A673 (cell line): ENCODE results near the gene BCL7A. TPM values are rescaled to one million over a fixed set of nuclear protein-coding genes. Genes with fewer than 3 reads are reported as not detected.

Source experiments
- BruUV-seq: library from RNA; stranded (reverse); fragments of 400-500 nt; replicated peaks from 2 replicates; lab custom pipeline; 2021; lab: Mats Ljungman, UMichigan
- CTCF ChIA-PET: fragments of 300-600 bp; sonication (Branson Sonifier 250); formaldehyde crosslinking; loops from one replicate; lab custom pipeline; 2022; ENCODE audit warnings: antibody characterized with exemption; lab: Charles Lee
- POLR2A ChIA-PET: fragments of 300-600 bp; sonication (Branson Sonifier 250); formaldehyde crosslinking; loops from one replicate; lab custom pipeline; 2022; ENCODE audit warnings: antibody characterized with exemption; ENCODE audit not compliant: low non-redundant PET; lab: Charles Lee
- DNase-seq: peaks from one replicate; pipeline ENCODE4 v3.0.0-alpha.2; 2015; ENCODE audit warnings: low spot score
- H3K27ac ChIP-seq: fragments of 200-600 bp; sonication (generic); 2 replicates; pipeline ENCODE4 v1.5.1; 2016; ENCODE audit warnings: mixed run types, low read depth, mild to moderate bottlenecking, mixed read lengths, antibody characterized with exemption, low read length; ENCODE audit not compliant: poor library complexity, severe bottlenecking
- H3K27me3 ChIP-seq: fragments of 200-600 bp; sonication (generic); replicated peaks from 2 replicates; pipeline ENCODE4 v1.6.1; 2017; ENCODE audit warnings: mixed run types, low read depth, mild to moderate bottlenecking, mixed read lengths, antibody characterized with exemption, low read length; ENCODE audit not compliant: insufficient read depth, poor library complexity
- H3K36me3 ChIP-seq: fragments of 200-600 bp; sonication (generic); 2 replicates; pipeline ENCODE4 v1.6.1; 2016; ENCODE audit warnings: mixed run types, mild to moderate bottlenecking, mixed read lengths, antibody characterized with exemption, low read length; ENCODE audit not compliant: insufficient read depth, poor library complexity, severe bottlenecking
- H3K4me1 ChIP-seq: fragments of 200-600 bp; sonication (generic); 2 replicates; pipeline ENCODE4 v1.6.1; 2017; ENCODE audit warnings: mixed run types, mild to moderate bottlenecking, mixed read lengths, antibody characterized with exemption, low read length; ENCODE audit not compliant: insufficient read depth, poor library complexity, severe bottlenecking
- H3K4me3 ChIP-seq: fragments of 200-600 bp; sonication (generic); 2 replicates; pipeline ENCODE4 v1.5.1; 2016; ENCODE audit warnings: low read depth, mixed run types, mild to moderate bottlenecking, mixed read lengths, low read length; ENCODE audit not compliant: poor library complexity, severe bottlenecking
- H3K9me3 ChIP-seq: fragments of 200-600 bp; sonication (generic); 2 replicates; pipeline ENCODE4 v1.6.1; 2016; ENCODE audit warnings: mixed run types, low read depth, mild to moderate bottlenecking, mixed read lengths, antibody characterized with exemption, low read length; ENCODE audit not compliant: poor library complexity, severe bottlenecking
- EZH2 ChIP-seq: fragments of 200-600 bp; sonication (generic); IDR thresholded peaks from 2 replicates; pipeline ENCODE4 v1.6.1; 2017; ENCODE audit warnings: borderline replicate concordance, low read depth, mild to moderate bottlenecking, mixed read lengths, antibody characterized with exemption, low read length; ENCODE audit not compliant: poor library complexity, severe bottlenecking
- intact Hi-C: fragments of 100-400 bp; cut with micrococcal nuclease; formaldehyde crosslinking; loops from one replicate; pipeline ENCODE4 v1.10.0; 2022; ENCODE audit not compliant: unreplicated experiment
- total RNA-seq: library from RNA; stranded (reverse); gene quantifications from 2 replicates; pipeline ENCODE4 v1.2.3, GENCODE V29; 2021
- TF ChIP-seq, protein P1 (sequence below): fragments of 300-800, 200-600 bp; sonication (generic); conservative IDR thresholded peaks from 2 replicates; pipeline ENCODE4 v1.5.1; 2017; ENCODE audit warnings: low read depth, mild to moderate bottlenecking, antibody characterized with exemption, low read length, moderate library complexity, mixed read lengths

The BCL7A gene
- total RNA-seq, 1 experiment from 2014 or later, result 40.7 TPM

DNA sequence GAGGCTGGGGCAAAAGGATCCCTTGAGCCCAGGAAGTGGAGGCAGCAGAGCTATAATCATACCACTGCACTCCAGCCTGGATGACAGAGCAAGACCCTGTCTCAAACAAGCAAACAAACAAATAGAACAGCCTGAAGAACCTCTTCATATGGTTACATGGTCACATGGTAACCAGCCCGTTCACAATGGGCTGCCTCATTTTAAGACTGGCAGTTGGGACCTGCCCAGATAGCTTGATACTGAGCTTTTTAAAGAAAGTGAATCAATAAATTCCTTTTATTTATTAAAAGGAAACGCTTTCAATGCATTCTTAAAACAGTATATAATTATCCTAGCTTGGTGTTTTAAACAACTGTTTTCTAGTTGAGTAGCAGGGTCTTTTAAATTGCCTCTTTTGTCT, 67.4 kb downstream of the BCL7A start:
- Histone ChIP-seq H3K27ac (no peak overlapping the region), H3K4me3 (no peak overlapping the region), H3K36me3 (no peaks in the 10 kb centered on the region), H3K4me1 (no peaks in the 10 kb centered on the region), H3K27me3 (no peaks in the 10 kb centered on the region), H3K9me3 (no peaks in the 10 kb centered on the region)
- intact Hi-C loops, result no loop called here
- ChIA-PET POLR2A (no interaction called here), CTCF (no interaction called here)
- no peak for DNase-seq
- TF ChIP-seq EZH2, result no peak
- TF ChIP-seq, protein P1, sequence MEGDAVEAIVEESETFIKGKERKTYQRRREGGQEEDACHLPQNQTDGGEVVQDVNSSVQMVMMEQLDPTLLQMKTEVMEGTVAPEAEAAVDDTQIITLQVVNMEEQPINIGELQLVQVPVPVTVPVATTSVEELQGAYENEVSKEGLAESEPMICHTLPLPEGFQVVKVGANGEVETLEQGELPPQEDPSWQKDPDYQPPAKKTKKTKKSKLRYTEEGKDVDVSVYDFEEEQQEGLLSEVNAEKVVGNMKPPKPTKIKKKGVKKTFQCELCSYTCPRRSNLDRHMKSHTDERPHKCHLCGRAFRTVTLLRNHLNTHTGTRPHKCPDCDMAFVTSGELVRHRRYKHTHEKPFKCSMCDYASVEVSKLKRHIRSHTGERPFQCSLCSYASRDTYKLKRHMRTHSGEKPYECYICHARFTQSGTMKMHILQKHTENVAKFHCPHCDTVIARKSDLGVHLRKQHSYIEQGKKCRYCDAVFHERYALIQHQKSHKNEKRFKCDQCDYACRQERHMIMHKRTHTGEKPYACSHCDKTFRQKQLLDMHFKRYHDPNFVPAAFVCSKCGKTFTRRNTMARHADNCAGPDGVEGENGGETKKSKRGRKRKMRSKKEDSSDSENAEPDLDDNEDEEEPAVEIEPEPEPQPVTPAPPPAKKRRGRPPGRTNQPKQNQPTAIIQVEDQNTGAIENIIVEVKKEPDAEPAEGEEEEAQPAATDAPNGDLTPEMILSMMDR, result no peak
- no TSS peak for BruUV-seq

DNA sequence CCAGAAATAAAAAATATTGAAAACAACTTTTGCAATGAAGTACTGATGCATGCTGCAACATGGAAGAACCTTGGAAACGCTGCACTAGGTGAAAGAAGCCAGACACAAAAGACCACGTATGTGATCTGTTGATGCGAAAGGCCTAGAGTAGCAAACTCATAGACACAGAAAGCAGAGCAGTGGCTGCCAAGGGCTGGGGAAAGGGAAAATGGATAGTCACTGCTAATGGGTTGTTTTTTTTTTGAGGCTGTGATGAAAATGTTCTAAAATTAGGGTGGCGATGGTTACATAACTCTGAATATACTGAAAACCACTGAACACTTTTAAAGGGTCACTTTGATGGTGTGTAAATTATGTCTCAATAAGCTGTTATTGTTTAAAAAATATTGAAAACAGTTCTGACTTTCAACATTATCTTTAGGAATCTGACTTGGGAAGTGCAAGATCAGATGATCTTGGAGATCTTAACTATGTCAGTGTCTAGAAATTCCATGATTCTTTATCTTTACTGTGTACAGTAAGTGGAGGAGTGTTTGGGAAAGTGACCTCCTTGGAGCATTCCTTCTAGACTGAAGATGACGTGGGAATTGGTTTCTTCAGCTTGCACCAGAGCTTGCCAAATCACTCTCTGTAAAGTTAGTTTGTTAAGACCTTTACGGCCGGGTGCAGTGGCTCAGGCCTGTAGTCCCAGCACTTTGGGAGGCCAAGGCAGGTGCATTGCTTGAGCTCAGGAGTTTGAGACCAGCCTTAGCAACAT, 69.3 kb downstream of the BCL7A start:
- CTCF ChIA-PET, result no interaction called here
- POLR2A ChIA-PET, result no interaction called here
- intact Hi-C loops, result no loop called here
- no peaks in the 10 kb centered on the region for H3K9me3 ChIP-seq
- TF ChIP-seq, protein P1, result no peak
- TF ChIP-seq EZH2, result no peak
- DNase-seq, result no peak
- no TSS peak for BruUV-seq
- no peaks in the 10 kb centered on the region for H3K27me3 ChIP-seq
- no peaks in the 10 kb centered on the region for H3K36me3 ChIP-seq
- H3K4me3 ChIP-seq, result no peak overlapping the region
- no peak overlapping the region for H3K27ac ChIP-seq
- H3K4me1 ChIP-seq, result no peaks in the 10 kb centered on the region

DNA sequence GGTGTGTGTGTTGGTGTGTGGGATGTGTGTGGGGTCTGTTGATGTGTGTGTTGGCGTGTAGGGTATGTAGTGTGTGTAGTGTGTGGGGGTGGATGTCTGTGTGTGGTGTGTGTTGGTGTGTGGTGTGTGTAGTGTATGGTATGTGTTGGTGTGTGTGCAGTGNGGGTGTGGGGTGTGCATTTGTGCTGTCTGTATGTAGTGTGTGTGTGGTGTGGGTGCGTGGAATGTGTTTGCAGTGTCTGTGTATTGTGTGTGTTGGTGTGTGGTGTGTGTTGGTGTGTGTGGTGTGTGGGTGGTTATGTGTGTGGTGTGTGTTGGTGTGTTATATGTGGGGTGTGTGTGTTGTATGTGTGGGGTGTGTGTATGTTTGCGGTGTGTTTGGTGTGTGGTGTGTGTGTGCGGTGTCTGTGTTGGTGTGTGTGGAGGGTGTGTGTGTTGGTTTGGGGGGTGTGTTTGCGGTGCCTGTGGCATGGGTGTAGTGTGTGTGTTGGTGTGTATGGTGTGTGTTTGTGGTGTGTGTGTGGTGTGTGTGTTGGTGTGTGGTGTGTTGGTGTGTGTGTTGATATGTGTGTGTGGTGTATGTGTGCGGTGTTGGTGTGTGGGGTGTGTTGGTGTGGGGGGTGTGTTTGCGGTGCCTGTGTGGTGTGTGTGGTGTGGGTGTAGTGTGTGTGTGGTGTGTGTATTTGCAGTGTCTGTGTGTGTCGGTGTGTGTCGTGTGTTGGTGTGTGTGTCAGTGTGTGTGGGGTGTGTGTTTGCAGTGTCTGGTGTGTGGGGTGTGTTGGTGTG, 71.6 kb downstream of the BCL7A start:
- TF ChIP-seq, protein P1, result no peak
- no peak for TF ChIP-seq EZH2
- Histone ChIP-seq H3K27ac (no peak overlapping the region), H3K4me3 (no peak overlapping the region), H3K4me1 (no peaks in the 10 kb centered on the region), H3K36me3 (no peaks in the 10 kb centered on the region), H3K9me3 (no peaks in the 10 kb centered on the region), H3K27me3 (no peaks in the 10 kb centered on the region)
- intact Hi-C loops, result no loop called here
- no peak for DNase-seq
- ChIA-PET CTCF (no interaction called here), POLR2A (no interaction called here)
- BruUV-seq, result no TSS peak
